Measurements from ENCODE around the gene SPATA31E1.
"Not testable (repeated sequence)": the region's sequence is repeated elsewhere in the genome, so short reads cannot be mapped to it uniquely, and the experiment has no call there.

SPATA31E1 gene

DNA sequence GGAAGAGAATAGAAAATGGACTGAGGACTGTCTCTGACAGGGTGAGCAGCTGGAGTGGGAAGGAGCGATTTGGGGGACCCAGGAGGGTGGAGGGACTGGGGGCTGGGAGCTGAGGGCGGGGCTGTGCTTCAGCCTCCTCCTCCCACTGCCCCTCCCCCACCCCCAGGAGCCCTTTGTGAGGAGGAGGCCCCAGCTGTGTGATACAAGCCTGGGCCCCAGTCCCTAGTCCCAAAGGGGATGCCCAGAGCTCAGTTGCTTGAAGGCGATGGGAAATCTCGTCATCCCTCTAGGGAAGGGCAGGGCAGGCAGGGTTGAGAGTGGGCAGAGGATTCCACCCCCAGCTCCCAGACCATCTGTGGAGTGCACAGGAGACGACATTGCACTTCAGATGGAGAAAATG is at the start of gene SPATA31E1:
TSS of gene SPATA31E1 (plus strand) at position 251 of the 400 bp plus-strand sequence. CDS start at position 266, 15 bp downstream.
- ATAC-seq = no peak

GRCh38 chr9:87834357-87834756 is 48.3 kb upstream of the SPATA31E1 start:
- no peak for ATAC-seq

DNA sequence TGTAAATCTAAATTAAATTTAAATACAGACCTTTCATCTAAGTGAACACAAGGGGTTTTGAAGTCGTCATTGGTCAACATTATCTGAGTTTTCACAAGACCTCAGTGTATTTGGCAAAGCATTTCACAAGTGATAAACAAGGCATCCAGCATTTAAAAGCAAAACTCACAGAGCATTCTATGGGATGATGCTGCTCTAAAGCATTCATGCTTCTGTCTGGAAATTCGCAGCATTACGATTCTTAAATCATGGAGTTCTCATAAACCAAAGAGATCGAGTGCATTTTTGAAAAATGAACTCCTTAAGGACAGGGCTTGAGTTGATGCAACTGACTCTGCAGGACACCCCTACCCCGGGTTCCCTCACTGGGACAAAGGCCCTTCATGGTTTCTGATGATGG is 46.1 kb upstream of the SPATA31E1 start:
- ATAC-seq = no peak

DNA sequence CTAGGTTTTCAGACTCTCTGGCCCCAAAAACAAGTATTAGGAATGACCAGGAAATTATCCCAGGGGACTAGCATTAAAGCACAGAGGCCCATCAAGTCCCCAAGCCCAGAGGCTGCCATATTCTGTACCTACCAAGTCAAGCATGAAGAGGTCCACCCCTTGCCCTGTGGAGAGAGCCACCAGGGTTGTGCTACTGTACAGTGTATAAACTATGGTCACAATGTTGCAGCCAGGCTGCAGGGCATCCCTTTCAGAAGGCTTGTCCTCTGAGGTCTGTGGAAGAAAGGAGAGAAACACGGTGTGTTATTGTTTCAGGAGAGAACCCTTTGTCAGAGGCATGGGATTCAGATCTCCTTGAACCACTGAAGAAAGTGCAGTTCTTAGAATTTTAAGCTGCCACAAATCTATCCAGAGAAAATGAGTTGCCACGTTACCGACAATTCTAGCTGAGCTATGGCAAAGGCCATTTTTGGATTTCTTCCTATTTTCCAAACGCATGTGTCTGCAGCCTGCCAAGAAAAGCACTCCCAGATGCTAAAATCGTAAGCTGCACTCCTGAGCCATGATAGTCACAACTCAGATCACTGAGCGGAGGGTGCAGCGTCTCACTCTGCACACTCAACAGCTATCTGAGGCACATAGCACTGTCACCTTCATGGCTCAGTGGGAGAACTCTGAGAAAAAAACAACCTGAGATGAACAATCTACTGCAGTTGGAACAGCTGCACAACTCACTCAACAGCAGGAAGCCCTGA is 45.5 kb upstream of the SPATA31E1 start:
- no peak for ATAC-seq

DNA sequence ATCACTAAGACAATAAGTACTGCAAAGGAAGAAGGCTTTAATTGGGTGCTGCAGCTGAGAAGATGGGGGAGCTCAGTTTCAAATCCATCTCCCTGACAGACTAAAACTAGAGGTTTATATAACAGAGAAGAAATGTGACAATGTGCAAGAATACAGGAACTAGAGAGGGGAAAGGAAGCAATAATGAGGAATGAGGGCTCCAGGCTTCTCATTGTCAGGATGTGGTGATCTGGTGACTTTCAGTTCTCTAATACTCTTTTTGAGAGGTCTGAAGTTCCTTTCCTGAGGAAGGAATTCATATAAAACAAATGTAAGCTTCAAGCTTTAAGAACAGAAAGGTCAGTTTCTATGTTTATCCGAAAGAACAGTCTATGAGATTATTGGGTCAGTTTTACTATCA is 42.5 kb upstream of the SPATA31E1 start:
- ATAC-seq = no peak

DNA sequence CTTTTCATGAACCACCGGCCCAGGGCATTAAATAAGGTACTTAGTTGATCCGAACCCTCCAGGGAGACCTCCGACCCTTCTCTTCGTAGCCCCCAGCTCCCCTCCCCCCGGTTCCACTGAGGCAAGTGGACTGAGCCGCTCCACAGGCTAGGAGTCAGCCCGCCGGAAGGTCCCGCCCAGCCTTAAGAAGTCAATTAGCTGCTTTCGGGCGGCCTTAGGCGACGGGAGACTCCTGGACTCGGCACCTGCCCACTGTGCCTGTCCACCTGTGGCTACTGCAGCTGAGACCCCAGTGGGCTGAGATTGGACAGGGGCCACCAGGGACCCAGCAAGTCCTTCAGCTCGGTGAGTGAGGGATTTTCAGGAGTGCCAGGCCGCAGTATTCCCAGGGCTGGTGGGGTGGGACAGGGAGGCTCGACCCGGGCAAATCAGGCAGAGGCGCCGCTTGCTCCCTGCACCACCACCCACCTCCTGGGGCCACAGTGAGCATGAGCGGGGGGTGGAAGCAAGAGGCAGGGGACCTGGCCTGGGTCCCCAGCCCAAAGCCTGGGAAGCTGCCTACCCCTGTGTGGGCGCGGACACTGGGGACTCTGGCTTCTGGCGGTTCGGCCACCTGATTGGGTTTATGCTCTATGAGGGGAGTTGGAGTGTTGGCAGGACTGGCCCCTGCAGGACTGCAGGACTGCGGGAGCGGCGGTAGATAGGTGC is 39.6 kb upstream of the SPATA31E1 start:
- ATAC-seq = no peak

DNA sequence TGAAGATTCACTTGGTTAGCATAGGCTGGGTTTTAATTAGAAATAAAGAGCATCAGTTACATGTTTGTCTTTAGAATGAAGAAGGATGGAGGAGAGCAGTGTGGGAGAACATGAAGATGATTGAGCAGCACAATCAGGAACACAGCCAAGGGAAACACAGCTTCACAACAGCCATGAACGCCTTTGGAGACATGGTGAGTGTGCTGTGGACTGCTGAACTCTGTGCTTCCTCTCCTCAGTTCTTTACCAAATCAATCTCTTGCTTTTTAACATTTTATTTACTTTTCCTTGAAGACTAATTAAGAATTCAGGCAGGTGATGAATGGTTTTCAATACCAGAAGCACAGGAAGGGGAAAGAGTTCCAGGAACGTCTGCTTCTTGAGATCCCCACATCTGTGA is 38.2 kb upstream of the SPATA31E1 start:
- no peak for ATAC-seq

DNA sequence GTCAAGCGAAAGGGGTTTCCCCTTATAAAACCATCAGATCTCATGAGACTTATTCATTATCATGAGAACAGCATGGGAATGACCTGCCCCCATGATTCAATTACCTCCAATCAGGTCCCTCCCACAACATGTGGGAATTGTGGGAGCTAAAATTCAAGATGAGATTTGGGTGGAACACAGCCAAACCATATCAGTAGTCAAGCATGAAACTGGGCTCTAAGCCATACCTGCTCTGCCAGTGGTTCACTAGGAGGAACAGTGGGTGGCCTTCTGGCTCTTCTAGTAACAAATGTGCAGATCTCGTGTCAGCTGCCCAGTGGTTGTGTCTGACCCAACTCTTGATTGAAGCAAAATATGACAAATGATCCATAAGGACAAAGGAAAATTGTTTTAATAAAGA is 34.9 kb upstream of the SPATA31E1 start:
- not testable (repeated sequence) for ATAC-seq

- ATAC-seq = no peak
These were observed 33.4 kb upstream of the SPATA31E1 start for GRCh38 chr9:87849144-87849758.

DNA sequence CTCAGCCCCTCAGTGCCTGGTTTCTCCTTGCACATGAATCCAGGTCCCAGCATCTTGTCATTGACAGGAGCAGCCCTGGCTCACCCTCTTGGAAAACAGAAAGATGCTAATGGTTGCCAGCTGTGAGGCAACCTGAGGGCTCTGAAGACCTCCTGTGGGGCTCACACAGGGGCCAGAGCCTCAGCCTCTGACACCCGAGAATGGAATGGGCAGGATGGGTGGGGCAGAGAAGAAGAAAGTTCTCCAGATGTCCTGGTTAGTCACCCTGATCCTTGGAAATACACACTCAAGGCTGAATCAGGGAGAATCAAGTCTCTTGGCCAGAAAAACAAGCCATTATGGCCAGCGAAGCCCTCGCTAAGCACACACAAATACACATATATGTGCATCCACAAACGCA is 32.3 kb upstream of the SPATA31E1 start:
- no peak for ATAC-seq

DNA sequence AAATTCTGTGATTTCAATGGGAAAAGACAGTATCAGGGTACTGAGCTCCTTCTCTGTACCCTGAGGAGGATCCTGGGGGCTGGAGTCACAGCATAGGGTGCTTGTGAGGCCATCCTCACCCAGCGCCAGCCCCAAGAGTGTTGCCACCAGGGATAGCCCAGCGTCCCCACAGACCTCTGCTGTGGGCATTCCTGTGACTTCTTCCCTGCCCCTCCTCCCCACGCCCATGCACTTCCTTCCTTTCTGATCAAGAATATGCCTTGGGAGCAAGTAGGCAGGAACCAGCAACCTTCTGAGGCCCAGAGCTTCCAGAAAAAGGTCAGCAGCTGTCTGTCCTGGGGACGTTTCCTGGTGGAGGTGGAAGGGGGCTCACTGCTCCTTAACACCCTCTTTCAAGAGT is 31.5 kb upstream of the SPATA31E1 start:
- ATAC-seq = not testable (repeated sequence)

DNA sequence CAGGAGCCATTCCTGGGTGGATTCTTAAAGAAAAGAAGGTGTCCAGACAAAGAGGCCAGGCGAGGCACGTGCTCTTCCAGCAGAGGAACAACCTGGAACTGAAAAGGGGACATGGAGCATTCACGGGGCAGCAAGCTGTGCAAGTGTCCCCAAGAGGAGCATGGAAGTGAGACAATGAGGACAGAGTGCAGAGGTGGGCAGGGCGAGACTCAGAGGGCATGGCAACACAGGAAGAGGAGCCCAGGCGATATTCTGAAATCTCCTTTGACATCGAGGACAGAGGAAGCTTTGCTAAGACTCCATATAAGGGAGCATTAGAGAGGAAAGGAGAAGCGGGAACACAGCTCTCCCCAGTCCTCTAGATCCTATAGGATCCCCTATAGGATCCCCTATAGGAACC is 29.4 kb upstream of the SPATA31E1 start:
- no peak for ATAC-seq

- no peak for ATAC-seq
These were observed 28.6 kb upstream of the SPATA31E1 start for GRCh38 chr9:87853876-87854579.

- ATAC-seq = no peak
These were observed 28.1 kb upstream of the SPATA31E1 start for GRCh38 chr9:87854580-87854955.

DNA sequence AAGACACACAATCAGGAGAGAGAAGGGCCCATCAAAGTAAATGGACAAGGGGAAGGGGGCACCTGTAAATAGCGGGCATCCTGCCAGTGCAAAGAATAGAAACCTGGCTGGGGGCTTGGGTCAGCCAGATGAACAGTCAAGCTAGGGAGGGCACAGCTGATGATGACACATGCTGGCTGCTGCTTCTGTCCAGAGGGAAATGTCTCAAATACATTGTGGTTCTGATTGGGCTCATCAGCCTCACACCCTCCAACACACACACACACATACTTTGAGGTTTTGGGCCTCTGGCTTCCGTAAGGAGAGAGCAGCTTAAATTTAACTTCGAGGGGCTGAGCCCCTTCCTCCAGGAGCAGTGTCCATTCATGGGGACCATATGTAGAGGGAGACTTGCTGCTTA is 27.6 kb upstream of the SPATA31E1 start:
- no peak for ATAC-seq

DNA sequence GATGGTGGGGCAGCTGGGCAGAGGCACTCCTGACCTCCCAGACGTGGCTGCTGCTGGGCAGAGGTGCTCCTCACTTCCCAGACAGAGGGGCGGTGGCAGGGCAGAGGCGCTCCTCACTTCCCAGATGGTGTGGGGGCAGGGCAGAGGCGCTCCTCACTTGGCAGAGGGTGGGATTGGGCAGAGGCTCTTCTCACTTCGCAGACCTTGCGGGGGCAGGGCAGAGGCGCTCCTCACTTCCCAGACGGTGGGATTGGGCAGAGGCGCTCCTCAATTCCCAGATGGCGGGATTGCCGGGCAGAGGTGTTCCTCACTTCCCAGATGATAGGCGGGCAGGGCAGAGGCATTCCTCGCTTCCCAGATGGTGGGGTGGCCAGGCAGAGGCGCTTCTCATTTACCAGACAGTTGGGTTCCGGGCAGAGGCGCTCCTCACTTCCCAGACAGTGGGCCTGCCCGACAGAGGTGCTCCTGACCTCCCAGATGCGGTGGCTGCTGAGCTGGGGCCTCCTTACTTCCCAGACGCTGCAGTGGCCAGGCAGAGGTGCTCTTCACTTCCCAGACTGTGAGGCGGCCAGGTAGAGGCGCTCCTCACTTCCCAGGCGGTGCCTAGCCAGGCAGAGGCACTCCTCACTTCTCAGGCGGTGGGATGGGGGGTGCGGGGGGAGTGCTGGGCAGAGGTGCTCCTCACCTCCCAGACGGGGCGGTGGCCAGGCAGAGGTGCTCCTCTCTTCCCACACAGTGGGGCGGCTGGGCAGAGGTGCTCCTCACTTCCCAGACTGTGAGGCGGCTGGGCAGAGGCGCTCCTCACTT is 25.3 kb upstream of the SPATA31E1 start:
- ATAC-seq = no peak

GRCh38 chr9:87857948-87858335 is 24.7 kb upstream of the SPATA31E1 start:
- ATAC-seq = no peak

DNA sequence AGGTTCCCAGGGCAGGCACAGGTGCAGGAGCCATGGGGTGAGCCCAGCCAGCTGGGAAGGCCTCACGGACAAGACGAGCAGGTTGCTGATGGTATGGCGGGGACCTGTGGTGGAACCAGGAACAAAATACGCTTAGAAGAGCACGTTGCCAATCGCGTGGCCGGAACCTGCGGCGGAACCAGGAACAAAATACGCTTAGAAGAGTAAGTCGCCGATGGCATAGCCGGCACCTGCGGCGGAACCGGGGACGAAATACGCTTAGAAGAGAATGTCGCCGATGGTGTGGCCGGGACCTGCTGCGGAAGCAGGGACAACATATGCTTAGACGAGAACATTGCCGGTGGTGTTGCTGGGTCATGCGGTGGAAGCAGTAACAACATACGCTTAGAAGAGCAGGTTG is 23.5 kb upstream of the SPATA31E1 start:
- no peak for ATAC-seq

GRCh38 chr9:87859786-87860185 is 22.9 kb upstream of the SPATA31E1 start:
- no peak for ATAC-seq

DNA sequence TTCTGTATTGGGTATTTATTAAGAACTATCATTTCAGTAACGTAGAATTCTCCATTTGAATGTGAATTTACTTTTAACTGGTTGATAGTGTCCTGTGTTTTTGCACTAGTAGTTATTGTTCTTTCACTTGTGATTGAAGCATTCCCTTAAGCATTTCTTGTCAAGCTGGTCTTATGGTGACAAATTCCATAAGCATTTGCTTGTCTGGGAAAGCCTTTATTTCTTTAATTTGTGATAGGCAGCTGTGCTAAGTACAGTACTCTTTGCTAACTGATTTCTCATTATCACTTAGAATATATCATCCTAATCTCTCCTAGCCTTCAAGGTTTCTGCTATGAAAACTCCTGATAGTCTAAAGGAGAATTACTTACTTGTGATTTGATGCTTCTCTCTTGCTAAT is 21.3 kb upstream of the SPATA31E1 start:
- ATAC-seq = no peak

DNA sequence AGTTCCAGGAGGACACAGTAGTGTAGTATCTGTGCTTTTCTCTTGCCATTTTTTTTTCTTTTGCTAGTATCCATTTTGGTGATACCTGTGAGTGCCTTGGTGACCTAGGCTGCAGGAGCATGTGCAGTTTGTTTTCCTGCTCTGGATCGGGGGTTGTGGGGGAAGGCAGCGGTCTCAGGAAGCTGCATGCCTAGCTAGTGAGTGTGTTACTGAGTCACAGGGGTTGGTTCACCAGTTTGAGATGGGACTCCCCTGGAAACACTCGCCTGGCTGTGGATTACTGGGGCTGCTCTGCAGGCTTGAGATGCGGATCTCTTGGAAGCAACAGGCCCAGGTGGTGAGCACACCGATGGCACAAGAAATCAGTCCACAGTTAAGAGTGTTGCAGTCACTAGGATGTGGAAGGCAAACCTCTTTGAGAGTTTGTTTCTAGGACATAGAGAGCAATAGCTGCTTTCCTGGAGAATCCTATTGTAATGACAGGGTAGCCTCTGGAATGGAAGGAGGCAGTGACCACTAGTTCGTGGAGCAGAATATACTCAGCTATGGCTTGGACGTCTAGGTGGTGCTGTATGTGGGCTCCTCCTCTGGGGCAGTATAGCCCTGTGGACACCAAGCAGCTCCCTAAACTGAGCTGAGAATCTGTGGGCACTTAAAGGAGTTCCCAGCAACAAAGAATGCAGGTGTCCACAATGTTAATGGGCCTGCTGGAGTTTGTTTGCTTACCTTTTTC is 20.0 kb upstream of the SPATA31E1 start:
- ATAC-seq = no peak
